ENCODE measurements around the gene CRACR2A.

CRACR2A gene

DNA sequence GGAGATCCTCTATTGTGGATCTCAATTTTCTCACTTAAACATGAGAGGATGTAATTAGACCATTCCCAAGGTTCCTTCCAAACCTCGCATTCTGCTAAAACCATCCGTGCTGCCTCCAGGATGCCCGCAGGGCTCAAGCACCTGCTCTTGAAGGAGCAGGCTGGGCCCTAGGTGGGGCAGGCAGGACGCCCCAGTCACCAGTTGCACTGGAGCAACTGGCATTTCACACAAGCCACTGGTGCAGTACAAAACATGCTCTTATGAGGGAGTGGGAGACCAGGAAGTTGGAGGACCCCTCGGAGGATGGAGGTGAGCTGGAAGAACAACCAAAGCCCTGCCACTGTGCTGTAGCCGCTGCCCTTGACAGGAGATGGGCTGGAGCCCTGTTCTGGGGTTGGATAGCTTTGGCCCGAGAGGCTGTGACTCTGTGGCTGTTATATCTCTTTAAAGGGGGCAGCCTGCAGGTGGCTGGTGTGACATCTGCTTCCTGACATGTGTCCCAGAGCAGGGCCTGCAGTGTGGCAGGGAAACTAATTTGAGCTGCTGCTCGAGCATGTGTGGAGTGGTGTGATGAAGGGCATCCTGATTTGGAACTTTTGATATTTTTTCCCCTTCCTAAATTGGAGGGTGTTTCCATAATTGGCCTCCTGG, 122.2 kb downstream of the CRACR2A start:
- H3K4me3 ChIP-seq (ENCODE audit: low read depth, low read length), result no peak overlapping the region
- DNase-seq (ENCODE audit: low read depth), result no peak
- TF ChIP-seq CTCF (IDR thresholded peaks at IDR 0.05; ENCODE audit: low read depth, low read length) (no peak), MYC (IDR thresholded peaks at IDR 0.05; ENCODE audit: low read depth, low read length) (no peak), POLR2A (IDR thresholded peaks at IDR 0.05; ENCODE audit: extremely low read depth, insufficient read length) (no peak)
- TF ChIP-seq, protein P1, sequence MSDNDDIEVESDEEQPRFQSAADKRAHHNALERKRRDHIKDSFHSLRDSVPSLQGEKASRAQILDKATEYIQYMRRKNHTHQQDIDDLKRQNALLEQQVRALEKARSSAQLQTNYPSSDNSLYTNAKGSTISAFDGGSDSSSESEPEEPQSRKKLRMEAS (IDR thresholded peaks at IDR 0.05; ENCODE audit: low read depth, low read length), result no peak

DNA sequence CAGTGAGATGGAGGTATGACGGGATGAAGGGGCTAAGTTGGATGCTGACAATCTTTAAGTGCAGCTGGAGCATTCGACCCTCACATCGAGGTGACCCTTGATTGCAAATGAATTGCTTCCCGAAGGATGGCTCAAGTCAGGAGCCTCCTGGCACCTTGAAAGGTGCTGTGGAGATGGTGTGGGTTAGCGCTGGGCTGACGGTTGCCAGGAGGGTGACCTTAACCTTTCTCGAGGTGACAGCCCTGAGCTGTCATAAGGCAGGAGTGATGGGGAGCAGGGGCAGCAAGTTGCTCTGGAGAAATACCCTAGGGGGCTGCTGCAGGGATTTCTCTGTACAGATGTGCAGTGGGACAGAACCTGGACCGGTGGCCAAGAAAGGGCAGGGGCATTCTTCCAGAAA, 122.8 kb downstream of the CRACR2A start:
- no peak overlapping the region for H3K4me3 ChIP-seq (ENCODE audit: low read depth, low read length)
- no peak for TF ChIP-seq POLR2A (IDR thresholded peaks at IDR 0.05; ENCODE audit: extremely low read depth, insufficient read length)
- TF ChIP-seq MYC (IDR thresholded peaks at IDR 0.05; ENCODE audit: low read depth, low read length), result no peak
- TF ChIP-seq CTCF (IDR thresholded peaks at IDR 0.05; ENCODE audit: low read depth, low read length), result no peak
- TF ChIP-seq, protein P1 (IDR thresholded peaks at IDR 0.05; ENCODE audit: low read depth, low read length), result no peak
- no peak for DNase-seq (ENCODE audit: low read depth)

DNA sequence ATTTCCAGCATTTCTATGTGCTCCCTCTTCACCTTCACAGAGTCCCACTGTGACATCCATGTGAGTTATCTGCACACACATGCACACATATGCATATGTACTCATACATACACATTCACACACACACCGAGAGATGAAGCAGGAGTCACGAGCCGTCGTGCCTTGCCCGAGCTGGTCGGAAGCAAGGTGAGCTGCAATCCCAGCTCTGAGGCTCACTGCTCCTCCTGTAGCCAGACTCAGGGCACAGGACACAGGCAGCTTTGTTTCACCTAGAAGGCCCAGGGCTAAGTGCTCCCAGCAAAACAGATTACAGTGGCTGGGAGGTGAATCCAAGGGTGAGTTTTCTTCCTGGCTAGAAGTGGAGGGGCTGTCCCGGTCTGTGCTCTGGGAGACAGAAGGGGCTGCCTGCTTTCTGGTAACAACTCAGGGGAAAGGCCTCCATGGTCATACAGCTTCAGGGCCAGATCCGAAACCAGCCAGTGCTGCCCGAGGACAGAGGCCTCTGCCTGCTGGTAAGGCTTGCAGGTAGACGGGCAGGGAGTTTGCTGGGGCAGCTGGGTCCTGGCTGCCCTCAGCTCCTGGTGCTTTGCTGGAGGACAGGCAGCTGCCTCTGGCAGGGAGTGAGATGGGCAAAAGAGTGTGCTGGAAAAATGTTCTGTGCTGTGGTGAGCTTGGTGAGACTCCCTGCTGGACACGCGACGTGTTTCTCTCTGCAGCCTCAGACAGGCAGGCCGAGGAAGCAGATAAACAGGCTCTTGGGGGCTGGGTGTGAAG, 123.7 kb downstream of the CRACR2A start:
- DNase-seq (ENCODE audit: low read depth), result no peak
- no peak overlapping the region for H3K4me3 ChIP-seq (ENCODE audit: low read depth, low read length)
- TF ChIP-seq POLR2A (IDR thresholded peaks at IDR 0.05; ENCODE audit: extremely low read depth, insufficient read length), result no peak
- no peak for TF ChIP-seq CTCF (IDR thresholded peaks at IDR 0.05; ENCODE audit: low read depth, low read length)

DNA sequence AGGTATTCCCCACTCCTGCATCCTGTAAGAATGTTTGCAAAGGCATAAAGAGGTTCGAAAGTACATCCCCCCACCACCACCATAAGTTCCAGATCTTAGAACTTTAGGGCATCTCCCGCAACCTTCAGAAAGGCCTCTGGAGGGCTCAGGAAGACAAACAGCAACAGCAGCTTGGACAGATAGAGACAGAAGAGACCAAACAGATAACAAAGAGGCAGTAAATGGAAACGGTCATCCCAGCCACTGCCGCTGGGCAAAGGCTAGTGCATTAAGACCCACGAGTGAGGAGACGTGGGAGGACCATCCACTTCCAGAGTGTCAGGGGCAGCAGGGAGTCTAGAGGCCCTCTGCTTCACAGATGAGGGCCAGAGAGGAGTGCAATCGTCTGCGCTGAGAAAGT, 124.3 kb downstream of the CRACR2A start:
- no peak overlapping the region for H3K4me3 ChIP-seq (ENCODE audit: low read depth, low read length)
- TF ChIP-seq, protein P1 (IDR thresholded peaks at IDR 0.05; ENCODE audit: low read depth, low read length), result no peak
- TF ChIP-seq MYC (IDR thresholded peaks at IDR 0.05; ENCODE audit: low read depth, low read length) (no peak), CTCF (IDR thresholded peaks at IDR 0.05; ENCODE audit: low read depth, low read length) (no peak), POLR2A (IDR thresholded peaks at IDR 0.05; ENCODE audit: extremely low read depth, insufficient read length) (no peak)
- no peak for DNase-seq (ENCODE audit: low read depth)

- no peak overlapping the region for H3K4me3 ChIP-seq (ENCODE audit: low read depth, low read length)
- TF ChIP-seq, protein P1 (IDR thresholded peaks at IDR 0.05; ENCODE audit: low read depth, low read length), result no peak
- TF ChIP-seq MYC (IDR thresholded peaks at IDR 0.05; ENCODE audit: low read depth, low read length), result no peak
- TF ChIP-seq CTCF (IDR thresholded peaks at IDR 0.05; ENCODE audit: low read depth, low read length), result no peak
- no peak for TF ChIP-seq POLR2A (IDR thresholded peaks at IDR 0.05; ENCODE audit: extremely low read depth, insufficient read length)
- no peak for DNase-seq (ENCODE audit: low read depth)
Measured at GRCh38 chr12:3627336-3627735, 125.6 kb downstream of the CRACR2A start.

All from NB4 (cell line).